ENCODE results near the gene KLHL17.
A peak's percentile ranks its signal among the peaks of the same experiment; 100 is the strongest.

KLHL17 gene

GRCh38 chr1:923131-923990, 37.0 kb upstream of the KLHL17 start, which contains the start of gene SAMD11:
SAMD11 (plus strand) TSS chr1:923923; CDS start chr1:924432, 509 bp downstream.
- WGBS, 2 experiments (ENCODE audit: insufficient coverage in 2 of 2): 4 to 5% methylated on average over 34 to 53 of the region's 72 CpGs
- H3K27ac ChIP-seq (ENCODE audit: low read depth, low read length, severe bottlenecking): no peak within 1 kb of the TSS
- H3K36me3 ChIP-seq (ENCODE audit: control insufficient read depth, insufficient read depth, low read length): no peaks in the 10 kb centered on the region
- peaks cover 26% of the 10 kb centered on the region for H3K4me1 ChIP-seq (ENCODE audit: control insufficient read depth, insufficient read depth, low read length, poor library complexity, severe bottlenecking)
- peak within 1 kb of the TSS; percentile 62 for H3K4me3 ChIP-seq (ENCODE audit: extremely low read depth, insufficient read depth, low read length, poor library complexity, severe bottlenecking)
- H3K9me3 ChIP-seq (ENCODE audit: control insufficient read depth, low read length): no peaks in the 10 kb centered on the region

GRCh38 chr1:923991-924655, 36.3 kb upstream of the KLHL17 start:
- no peaks in the 10 kb centered on the region for H3K9me3 ChIP-seq (ENCODE audit: control insufficient read depth, low read length)
- WGBS, 2 experiments (ENCODE audit: insufficient coverage in 2 of 2): 0% methylated on average over 78 to 79 of the region's 98 CpGs
- H3K4me1 ChIP-seq (ENCODE audit: control insufficient read depth, insufficient read depth, low read length, poor library complexity, severe bottlenecking): peaks cover 26% of the 10 kb centered on the region
- no peaks in the 10 kb centered on the region for H3K36me3 ChIP-seq (ENCODE audit: control insufficient read depth, insufficient read depth, low read length)
- no peak overlapping the region for H3K27ac ChIP-seq (ENCODE audit: low read depth, low read length, severe bottlenecking)
- H3K4me3 ChIP-seq (ENCODE audit: extremely low read depth, insufficient read depth, low read length, poor library complexity, severe bottlenecking): peak overlapping the region; percentile 62

- Histone ChIP-seq H3K36me3 (ENCODE audit: control insufficient read depth, insufficient read depth, low read length) (peaks cover under 1% of the 10 kb centered on the region), H3K4me1 (ENCODE audit: control insufficient read depth, insufficient read depth, low read length, poor library complexity, severe bottlenecking) (peaks cover 26% of the 10 kb centered on the region), H3K4me3 (ENCODE audit: extremely low read depth, insufficient read depth, low read length, poor library complexity, severe bottlenecking) (peak overlapping the region; percentile 62), H3K9me3 (ENCODE audit: control insufficient read depth, low read length) (no peaks in the 10 kb centered on the region), H3K27ac (ENCODE audit: low read depth, low read length, severe bottlenecking) (no peak overlapping the region)
- WGBS, 2 experiments (ENCODE audit: insufficient coverage in 2 of 2): 0 to 1% methylated on average over 64 to 70 of the region's 120 CpGs
These were observed 35.5 kb upstream of the KLHL17 start for GRCh38 chr1:924656-925560.

GRCh38 chr1:925561-926421, 34.6 kb upstream of the KLHL17 start:
- Histone ChIP-seq H3K4me3 (ENCODE audit: extremely low read depth, insufficient read depth, low read length, poor library complexity, severe bottlenecking) (peak overlapping the region; percentile 62), H3K27ac (ENCODE audit: low read depth, low read length, severe bottlenecking) (no peak overlapping the region), H3K36me3 (ENCODE audit: control insufficient read depth, insufficient read depth, low read length) (peaks cover 9% of the 10 kb centered on the region), H3K9me3 (ENCODE audit: control insufficient read depth, low read length) (no peaks in the 10 kb centered on the region), H3K4me1 (ENCODE audit: control insufficient read depth, insufficient read depth, low read length, poor library complexity, severe bottlenecking) (peaks cover 18% of the 10 kb centered on the region)
- 5% methylated on average over 54 to 63 of the region's 65 CpGs for WGBS, 2 experiments (ENCODE audit: insufficient coverage in 2 of 2)

- Histone ChIP-seq H3K4me3 (ENCODE audit: extremely low read depth, insufficient read depth, low read length, poor library complexity, severe bottlenecking) (no peak overlapping the region), H3K4me1 (ENCODE audit: control insufficient read depth, insufficient read depth, low read length, poor library complexity, severe bottlenecking) (peaks cover 11% of the 10 kb centered on the region), H3K9me3 (ENCODE audit: control insufficient read depth, low read length) (no peaks in the 10 kb centered on the region), H3K36me3 (ENCODE audit: control insufficient read depth, insufficient read depth, low read length) (peaks cover 10% of the 10 kb centered on the region), H3K27ac (ENCODE audit: low read depth, low read length, severe bottlenecking) (no peak overlapping the region)
- 69 to 75% methylated on average over 5 to 8 of the region's 9 CpGs for WGBS, 2 experiments (ENCODE audit: insufficient coverage in 2 of 2)
These were observed 33.1 kb upstream of the KLHL17 start for GRCh38 chr1:927234-927633.

- Histone ChIP-seq H3K27ac (ENCODE audit: low read depth, low read length, severe bottlenecking) (no peak overlapping the region), H3K36me3 (ENCODE audit: control insufficient read depth, insufficient read depth, low read length) (peaks cover 10% of the 10 kb centered on the region), H3K9me3 (ENCODE audit: control insufficient read depth, low read length) (no peaks in the 10 kb centered on the region), H3K4me3 (ENCODE audit: extremely low read depth, insufficient read depth, low read length, poor library complexity, severe bottlenecking) (no peak overlapping the region), H3K4me1 (ENCODE audit: control insufficient read depth, insufficient read depth, low read length, poor library complexity, severe bottlenecking) (peaks cover 11% of the 10 kb centered on the region)
- WGBS, 2 experiments (ENCODE audit: insufficient coverage in 2 of 2): 86 to 90% methylated on average over 4 to 8 of the region's 10 CpGs
These were observed 32.6 kb upstream of the KLHL17 start for GRCh38 chr1:927748-928147.

GRCh38 chr1:928825-929661, 31.3 kb upstream of the KLHL17 start:
- Histone ChIP-seq H3K9me3 (ENCODE audit: control insufficient read depth, low read length) (no peaks in the 10 kb centered on the region), H3K36me3 (ENCODE audit: control insufficient read depth, insufficient read depth, low read length) (peaks cover 10% of the 10 kb centered on the region), H3K4me1 (ENCODE audit: control insufficient read depth, insufficient read depth, low read length, poor library complexity, severe bottlenecking) (peaks cover 9% of the 10 kb centered on the region), H3K27ac (ENCODE audit: low read depth, low read length, severe bottlenecking) (no peak overlapping the region), H3K4me3 (ENCODE audit: extremely low read depth, insufficient read depth, low read length, poor library complexity, severe bottlenecking) (no peak overlapping the region)
- WGBS, 2 experiments (ENCODE audit: insufficient coverage in 2 of 2): 78 to 85% methylated on average over 35 to 37 of the region's 40 CpGs

- H3K9me3 ChIP-seq (ENCODE audit: control insufficient read depth, low read length): no peaks in the 10 kb centered on the region
- peaks cover 10% of the 10 kb centered on the region for H3K4me1 ChIP-seq (ENCODE audit: control insufficient read depth, insufficient read depth, low read length, poor library complexity, severe bottlenecking)
- 88 to 89% methylated on average over 28 to 34 of the region's 40 CpGs for WGBS, 2 experiments (ENCODE audit: insufficient coverage in 2 of 2)
- H3K4me3 ChIP-seq (ENCODE audit: extremely low read depth, insufficient read depth, low read length, poor library complexity, severe bottlenecking): no peak overlapping the region
- H3K36me3 ChIP-seq (ENCODE audit: control insufficient read depth, insufficient read depth, low read length): peaks cover 10% of the 10 kb centered on the region
- H3K27ac ChIP-seq (ENCODE audit: low read depth, low read length, severe bottlenecking): no peak overlapping the region
These were observed 30.4 kb upstream of the KLHL17 start for GRCh38 chr1:929712-930632.

Measured in mesodermal cell (in vitro differentiated cells).